ENCODE data around the gene ZFHX2.

Gene ZFHX2

GRCh38 chr14:23492618-23493272 lies 58.8 kb downstream of the ZFHX2 start:
- H3K27ac ChIP-seq = no peak overlapping the region
- no peak for TF ChIP-seq CTCF (conservative IDR thresholded peaks at IDR 0.05)

GRCh38 chr14:23487216-23487615 lies 64.3 kb downstream of the ZFHX2 start:
- H3K27ac ChIP-seq = no peak overlapping the region
- TF ChIP-seq CTCF (conservative IDR thresholded peaks at IDR 0.05) = no peak

GRCh38 chr14:23486036-23486435 lies 65.5 kb downstream of the ZFHX2 start:
- no peak for TF ChIP-seq CTCF (conservative IDR thresholded peaks at IDR 0.05)
- no peak overlapping the region for H3K27ac ChIP-seq

GRCh38 chr14:23485326-23485725 lies 66.2 kb downstream of the ZFHX2 start:
- TF ChIP-seq CTCF (conservative IDR thresholded peaks at IDR 0.05) = no peak
- H3K27ac ChIP-seq = no peak overlapping the region

GRCh38 chr14:23483236-23483854 lies 68.2 kb downstream of the ZFHX2 start:
- peak; percentile 61 for TF ChIP-seq CTCF (conservative IDR thresholded peaks at IDR 0.05)
- no peak overlapping the region for H3K27ac ChIP-seq

GRCh38 chr14:23482823-23483148 lies 68.8 kb downstream of the ZFHX2 start:
- no peak for TF ChIP-seq CTCF (conservative IDR thresholded peaks at IDR 0.05)
- no peak overlapping the region for H3K27ac ChIP-seq

- no peak for TF ChIP-seq CTCF (conservative IDR thresholded peaks at IDR 0.05)
- H3K27ac ChIP-seq = no peak overlapping the region
Observed at GRCh38 chr14:23481979-23482822, 69.4 kb downstream of the ZFHX2 start.
